ENCODE data around the gene MASTL. TPM values are rescaled to one million over a fixed set of nuclear protein-coding genes. Genes with fewer than 3 reads are reported as not detected.

The MASTL gene
- total and polyA plus RNA-seq, 2 donors (not counting 1 experiment from before 2014, with no cell fraction given), result 7.6 to 12.4 TPM

DNA sequence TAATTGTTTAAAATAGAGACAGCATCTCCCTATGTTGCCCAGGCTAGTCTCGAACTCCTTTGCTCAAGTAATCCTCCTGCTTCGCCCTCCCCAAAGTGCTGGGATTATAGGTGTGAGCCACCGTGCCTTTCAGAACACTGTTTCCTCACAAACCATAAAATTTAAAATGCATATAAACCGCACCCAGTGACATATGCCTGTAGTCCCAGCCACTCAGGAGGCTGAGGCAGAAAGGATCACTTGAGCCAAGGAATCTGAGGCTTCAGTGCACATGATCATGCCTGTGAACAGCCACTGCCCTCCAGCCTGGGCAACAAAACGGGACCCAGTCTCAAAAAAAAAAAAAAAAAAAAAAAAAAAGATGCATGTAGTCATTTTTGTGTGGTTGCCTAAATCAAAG is 48.7 kb downstream of the MASTL start:
- Histone ChIP-seq H3K9me3 (ENCODE audit: control extremely low read depth in 1 of 3, control insufficient read depth in 2 of 3, insufficient read depth in 1 of 3, low read length in 2 of 3) (no peaks in the 10 kb centered on the region), H3K27ac (ENCODE audit: low read length in 2 of 2) (no peak overlapping the region), H3K79me2 (ENCODE audit: control insufficient read depth, insufficient read depth, low read length) (no peaks in the 10 kb centered on the region), H3K4me2 (replicated peaks; ENCODE audit: low read depth, low read length, poor library complexity, severe bottlenecking) (no peak overlapping the region), H3K9ac (ENCODE audit: low read length) (no peak overlapping the region), H2AFZ (ENCODE audit: insufficient read depth, low read depth, low read length, poor library complexity, severe bottlenecking) (no peak overlapping the region), H3K4me1 (ENCODE audit: control insufficient read depth in 2 of 2, insufficient read depth in 2 of 2, low read length in 2 of 2) (no peaks in the 10 kb centered on the region), H3K36me3 (replicated peaks in 1 of 2; ENCODE audit: control extremely low read depth in 1 of 2, control insufficient read depth in 1 of 2, extremely low read depth in 1 of 2, insufficient read depth in 2 of 2, low read length in 1 of 2) (peaks cover 9 to 56% of the 10 kb centered on the region in 2 experiments), H3K4me3 (ENCODE audit: control extremely low read depth in 1 of 5, extremely low read depth in 1 of 5, insufficient read depth in 1 of 5, low read depth in 2 of 5, low read length in 4 of 5) (no peak overlapping the region), H3K27me3 (replicated peaks in 1 of 4; ENCODE audit: control extremely low read depth in 1 of 4, control insufficient read depth in 3 of 4, insufficient read depth in 4 of 4, low read length in 3 of 4) (no peaks in the 10 kb centered on the region), H4K20me1 (ENCODE audit: control insufficient read depth, insufficient read depth, low read length, poor library complexity, severe bottlenecking) (no peaks in the 10 kb centered on the region)
- H3K4me3 Mint-ChIP-seq, result no peak overlapping the region
- 100% methylated on average over 4 of the region's 5 CpGs for WGBS (ENCODE audit: insufficient coverage)
- ATAC-seq (ENCODE audit: low read depth), result no peak
- CTCF ChIA-PET, result no interaction called here
- H3K27me3 Mint-ChIP-seq, result no peaks in the 10 kb centered on the region
- no peaks in the 10 kb centered on the region for H3K4me1 Mint-ChIP-seq
- DNase-seq, result no peak
- H3K27ac Mint-ChIP-seq, result no peak overlapping the region
- POLR2A ChIA-PET, result no interaction called here
- intact Hi-C loops (cut with micrococcal nuclease), result no loop called here
- TF ChIP-seq, protein P1, sequence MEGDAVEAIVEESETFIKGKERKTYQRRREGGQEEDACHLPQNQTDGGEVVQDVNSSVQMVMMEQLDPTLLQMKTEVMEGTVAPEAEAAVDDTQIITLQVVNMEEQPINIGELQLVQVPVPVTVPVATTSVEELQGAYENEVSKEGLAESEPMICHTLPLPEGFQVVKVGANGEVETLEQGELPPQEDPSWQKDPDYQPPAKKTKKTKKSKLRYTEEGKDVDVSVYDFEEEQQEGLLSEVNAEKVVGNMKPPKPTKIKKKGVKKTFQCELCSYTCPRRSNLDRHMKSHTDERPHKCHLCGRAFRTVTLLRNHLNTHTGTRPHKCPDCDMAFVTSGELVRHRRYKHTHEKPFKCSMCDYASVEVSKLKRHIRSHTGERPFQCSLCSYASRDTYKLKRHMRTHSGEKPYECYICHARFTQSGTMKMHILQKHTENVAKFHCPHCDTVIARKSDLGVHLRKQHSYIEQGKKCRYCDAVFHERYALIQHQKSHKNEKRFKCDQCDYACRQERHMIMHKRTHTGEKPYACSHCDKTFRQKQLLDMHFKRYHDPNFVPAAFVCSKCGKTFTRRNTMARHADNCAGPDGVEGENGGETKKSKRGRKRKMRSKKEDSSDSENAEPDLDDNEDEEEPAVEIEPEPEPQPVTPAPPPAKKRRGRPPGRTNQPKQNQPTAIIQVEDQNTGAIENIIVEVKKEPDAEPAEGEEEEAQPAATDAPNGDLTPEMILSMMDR (IDR thresholded peaks at IDR 0.05), result no peak
- TF ChIP-seq EZH2 (IDR thresholded peaks at IDR 0.05; ENCODE audit: borderline replicate concordance, insufficient read depth, low read depth, low read length, poor library complexity, severe bottlenecking), result no peak
- H3K9me3 Mint-ChIP-seq (ENCODE audit: insufficient read depth), result no peaks in the 10 kb centered on the region

DNA sequence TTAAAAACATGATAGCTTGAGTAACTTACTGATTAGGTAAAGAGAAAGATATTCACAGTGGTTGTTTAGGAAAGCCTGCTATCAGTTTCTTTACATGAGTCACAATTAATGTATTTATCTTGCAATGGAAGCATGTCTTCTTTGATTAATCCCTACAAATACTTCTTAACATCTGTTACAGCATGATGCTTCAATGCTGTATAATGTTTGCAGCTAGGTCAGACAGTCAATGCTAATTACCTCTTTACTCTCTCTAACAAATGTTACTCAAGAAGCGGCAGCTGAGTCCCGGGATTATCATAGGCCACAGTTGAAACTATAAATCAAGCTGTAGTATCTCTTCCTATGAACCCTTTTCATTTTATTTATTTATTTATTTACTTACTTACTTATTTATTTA is 52.2 kb downstream of the MASTL start:
- WGBS (ENCODE audit: insufficient coverage), result no CpG with 5 or more reads among the region's 2 CpGs
- Histone ChIP-seq H3K27ac (ENCODE audit: low read length in 2 of 2) (no peak overlapping the region), H3K27me3 (replicated peaks in 1 of 4; ENCODE audit: control extremely low read depth in 1 of 4, control insufficient read depth in 3 of 4, insufficient read depth in 4 of 4, low read length in 3 of 4) (no peaks in the 10 kb centered on the region), H2AFZ (ENCODE audit: insufficient read depth, low read depth, low read length, poor library complexity, severe bottlenecking) (no peak overlapping the region), H4K20me1 (ENCODE audit: control insufficient read depth, insufficient read depth, low read length, poor library complexity, severe bottlenecking) (no peaks in the 10 kb centered on the region), H3K4me3 (ENCODE audit: control extremely low read depth in 1 of 5, extremely low read depth in 1 of 5, insufficient read depth in 1 of 5, low read depth in 2 of 5, low read length in 4 of 5) (no peak overlapping the region), H3K9me3 (ENCODE audit: control extremely low read depth in 1 of 3, control insufficient read depth in 2 of 3, insufficient read depth in 1 of 3, low read length in 2 of 3) (no peaks in the 10 kb centered on the region), H3K79me2 (ENCODE audit: control insufficient read depth, insufficient read depth, low read length) (no peaks in the 10 kb centered on the region), H3K4me1 (ENCODE audit: control insufficient read depth in 2 of 2, insufficient read depth in 2 of 2, low read length in 2 of 2) (no peaks in the 10 kb centered on the region), H3K36me3 (replicated peaks in 1 of 2; ENCODE audit: control extremely low read depth in 1 of 2, control insufficient read depth in 1 of 2, extremely low read depth in 1 of 2, insufficient read depth in 2 of 2, low read length in 1 of 2) (peaks cover 13 to 59% of the 10 kb centered on the region in 2 experiments), H3K9ac (ENCODE audit: low read length) (no peak overlapping the region), H3K4me2 (replicated peaks; ENCODE audit: low read depth, low read length, poor library complexity, severe bottlenecking) (no peak overlapping the region)
- POLR2A ChIA-PET, result no interaction called here
- Mint-ChIP-seq H3K9me3 (ENCODE audit: insufficient read depth) (no peaks in the 10 kb centered on the region), H3K4me3 (no peak overlapping the region), H3K27ac (no peak overlapping the region), H3K27me3 (no peaks in the 10 kb centered on the region), H3K4me1 (no peaks in the 10 kb centered on the region)
- TF ChIP-seq EZH2 (IDR thresholded peaks at IDR 0.05; ENCODE audit: borderline replicate concordance, insufficient read depth, low read depth, low read length, poor library complexity, severe bottlenecking), result no peak
- TF ChIP-seq, protein P1 (IDR thresholded peaks at IDR 0.05), result no peak
- intact Hi-C loops (cut with micrococcal nuclease), result no loop called here
- ATAC-seq (ENCODE audit: low read depth), result no peak
- CTCF ChIA-PET, result no interaction called here
- no peak for DNase-seq
